HG02970 (cell line): ENCODE data around the gene NCOA3.
A peak's percentile ranks its signal among the peaks of the same experiment; 100 is the strongest.
"Not testable (repeated sequence)": the region's sequence is repeated elsewhere in the genome, so short reads cannot be mapped to it uniquely, and the experiment has no call there.

Source experiments
- ATAC-seq: cut with Tn5 transposase; IDR thresholded peaks from one replicate; pipeline ENCODE4 v1.9.1; 2021; ENCODE audit warnings: mild to moderate bottlenecking, moderate library complexity, moderate number of reproducible peaks; ENCODE audit not compliant: unreplicated experiment, low FRiP score

NCOA3 gene

DNA sequence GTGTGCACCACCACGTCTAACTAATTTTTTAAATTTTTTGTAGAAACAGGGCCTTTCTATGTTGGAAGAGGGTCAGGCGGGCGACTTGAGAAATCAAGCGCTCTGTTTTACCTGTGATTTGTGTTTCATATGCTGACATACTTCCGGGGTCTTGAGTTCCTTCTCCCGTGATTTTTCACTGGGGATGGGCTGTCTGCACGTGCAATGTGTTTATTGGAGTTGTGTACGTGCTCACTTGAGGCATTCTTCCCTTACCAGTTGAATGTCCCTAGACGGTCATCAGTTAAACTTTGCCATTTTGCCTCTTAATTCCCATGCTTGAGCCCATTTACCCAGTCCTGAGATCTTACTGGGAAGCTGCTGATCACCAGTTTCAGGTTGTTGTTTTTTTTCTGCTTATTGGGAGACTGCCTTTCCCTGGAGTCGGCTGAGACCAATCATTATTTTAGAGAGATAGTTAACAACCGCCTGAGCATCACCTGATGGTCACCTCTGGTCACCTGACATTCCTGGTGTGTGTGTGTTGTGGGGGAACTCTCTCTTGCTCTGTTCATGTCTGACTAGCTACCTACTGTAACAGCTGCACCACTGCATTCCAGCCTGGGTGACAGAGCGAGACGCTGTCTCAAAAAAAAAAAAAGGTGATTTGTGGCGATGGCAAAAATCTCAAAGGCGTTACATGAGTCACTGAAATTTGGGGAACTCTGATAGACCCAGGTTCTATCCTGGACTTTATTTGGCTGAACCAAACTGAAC lies 34.8 kb upstream of the NCOA3 start:
- no peak for ATAC-seq

DNA sequence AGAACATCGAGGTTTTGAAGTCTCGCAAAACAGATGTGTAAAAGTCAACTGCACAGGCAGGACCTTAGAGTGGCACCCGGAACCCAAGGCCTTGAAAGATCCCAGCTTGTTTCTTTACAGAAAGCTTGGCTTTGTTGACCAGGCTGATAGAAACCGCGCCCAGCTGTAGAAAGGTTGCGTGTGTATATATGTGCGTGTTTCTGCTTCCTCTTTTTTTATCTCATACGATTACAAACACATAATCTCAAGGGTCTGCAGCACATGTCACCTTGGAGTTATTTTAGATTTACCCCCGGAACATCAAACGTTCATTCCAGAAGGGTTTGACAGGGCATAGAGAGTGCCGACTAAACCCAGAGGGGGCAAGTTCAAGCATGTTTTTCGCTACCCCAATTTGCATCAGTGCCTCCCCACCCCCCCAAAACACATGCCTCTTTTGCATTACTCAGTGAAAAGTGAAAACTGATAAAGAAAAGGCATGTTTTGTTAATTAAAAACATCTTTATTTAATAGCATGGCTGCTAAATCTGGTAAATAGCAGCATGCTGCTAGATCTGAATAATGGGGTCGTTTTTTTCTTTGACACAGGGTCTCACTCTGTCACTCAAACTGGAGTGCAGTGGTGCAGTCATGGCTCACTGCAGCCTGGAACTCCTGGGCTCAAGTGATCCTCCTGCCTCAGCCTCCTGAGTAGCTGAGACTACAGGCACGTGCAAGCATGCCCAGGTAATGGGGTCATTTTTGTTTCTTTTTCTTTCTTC lies 33.2 kb upstream of the NCOA3 start:
- peak; percentile 57 for ATAC-seq

DNA sequence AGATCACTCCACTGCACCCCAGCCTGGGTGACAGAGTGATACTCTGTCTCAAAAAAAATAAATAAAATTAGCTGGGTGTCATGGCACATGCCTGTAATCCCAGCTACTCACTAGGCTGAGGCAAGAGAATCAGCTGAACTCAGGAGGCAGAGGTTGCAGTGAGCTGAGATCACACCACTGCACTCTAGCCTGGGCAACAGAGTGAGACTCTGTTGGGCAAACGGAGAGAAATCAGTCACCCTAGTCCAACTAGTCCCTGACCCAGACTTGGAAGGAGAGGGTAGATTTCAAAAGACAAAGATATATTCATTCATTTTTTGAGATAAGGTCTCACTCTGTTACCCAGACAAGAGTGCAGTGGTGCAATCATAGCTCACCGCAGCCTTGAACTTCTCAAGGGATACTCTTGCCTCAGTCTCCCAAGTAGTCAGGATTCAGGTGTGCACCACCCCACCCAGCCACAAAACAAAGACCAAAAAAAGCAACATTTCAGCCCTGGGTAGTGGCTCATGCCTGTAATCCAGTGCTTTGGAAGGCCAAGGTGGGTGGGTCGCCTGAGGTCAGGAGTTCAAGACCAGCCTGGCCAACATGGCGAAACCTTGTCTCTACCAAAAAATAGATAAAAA lies 26.2 kb upstream of the NCOA3 start:
- ATAC-seq: no peak

DNA sequence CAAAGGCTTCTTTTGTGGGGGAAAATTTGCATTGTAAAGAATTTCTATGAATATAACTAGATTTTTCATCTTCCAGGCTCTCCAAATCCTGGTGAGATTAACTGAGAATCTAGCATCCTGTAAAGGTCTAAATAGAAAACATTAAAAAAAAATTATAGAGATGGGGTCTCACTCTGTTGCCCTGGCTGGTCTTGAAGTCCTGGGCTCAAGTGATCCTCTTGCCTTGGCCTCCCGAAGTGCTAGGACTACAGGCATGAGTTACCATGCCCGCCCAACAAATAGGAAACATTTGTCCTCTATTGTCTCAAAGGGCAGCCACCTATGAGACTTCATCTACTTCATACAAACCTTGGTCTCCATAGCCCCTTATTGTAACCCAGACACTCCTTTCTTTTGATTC lies 25.2 kb upstream of the NCOA3 start:
- ATAC-seq: no peak

DNA sequence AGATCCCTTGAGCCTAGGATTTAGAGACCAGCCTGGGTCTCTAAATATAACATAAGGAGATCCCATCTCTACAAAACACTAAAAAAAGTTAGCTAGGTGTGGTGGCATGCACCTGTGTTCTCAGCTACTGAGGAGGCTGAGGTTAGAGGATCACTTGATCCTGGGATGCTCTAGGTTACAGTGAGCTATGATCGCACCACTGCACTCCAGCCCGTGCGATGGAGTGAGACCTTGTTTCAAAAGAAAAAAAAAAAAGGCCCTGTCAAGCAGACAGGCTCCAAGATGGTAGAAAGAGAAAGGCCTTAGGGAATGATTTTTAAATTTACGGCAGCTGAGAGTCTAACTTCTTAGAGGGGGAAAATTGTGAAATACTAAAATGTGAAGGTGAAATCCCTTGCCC lies 22.6 kb upstream of the NCOA3 start:
- no peak for ATAC-seq

DNA sequence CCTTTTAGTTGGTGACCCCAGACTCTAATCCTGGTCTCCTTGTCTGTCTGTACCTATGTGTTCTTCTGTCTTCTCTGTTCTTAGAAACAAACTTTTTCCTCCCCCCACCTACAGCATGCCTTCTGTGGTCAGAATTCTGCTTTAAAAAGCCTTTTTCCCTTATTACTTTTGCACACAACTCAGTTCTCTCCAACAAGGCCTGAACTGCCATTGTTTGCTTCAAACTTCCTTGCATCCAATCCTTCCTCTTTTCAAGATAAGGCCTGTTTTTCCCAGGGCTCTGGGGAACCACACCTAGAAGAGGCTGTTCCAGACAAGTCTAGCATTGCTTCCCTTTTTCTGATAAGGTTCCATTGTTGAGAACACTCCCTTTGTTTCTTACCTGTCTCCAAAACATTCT lies 22.2 kb upstream of the NCOA3 start:
- no peak for ATAC-seq

DNA sequence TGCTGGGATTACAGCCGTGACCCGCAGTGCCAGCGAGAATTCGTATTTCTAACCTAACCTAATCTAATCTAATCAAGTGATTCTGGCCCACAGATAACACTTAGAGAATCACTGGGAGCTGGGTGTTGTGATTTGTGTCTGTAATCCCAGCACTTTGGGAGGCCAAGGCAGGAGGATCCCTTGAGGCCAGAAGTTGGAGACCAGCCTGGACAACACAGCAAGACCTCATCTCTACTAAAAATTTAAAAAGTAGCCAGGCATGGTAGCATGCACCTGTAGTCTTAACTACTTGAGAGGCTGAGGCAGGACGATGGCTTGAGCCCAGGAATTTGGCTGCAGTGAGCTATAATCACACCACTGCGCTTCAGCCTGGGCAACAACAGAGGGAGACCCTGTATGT lies 21.4 kb upstream of the NCOA3 start:
- ATAC-seq: no peak

DNA sequence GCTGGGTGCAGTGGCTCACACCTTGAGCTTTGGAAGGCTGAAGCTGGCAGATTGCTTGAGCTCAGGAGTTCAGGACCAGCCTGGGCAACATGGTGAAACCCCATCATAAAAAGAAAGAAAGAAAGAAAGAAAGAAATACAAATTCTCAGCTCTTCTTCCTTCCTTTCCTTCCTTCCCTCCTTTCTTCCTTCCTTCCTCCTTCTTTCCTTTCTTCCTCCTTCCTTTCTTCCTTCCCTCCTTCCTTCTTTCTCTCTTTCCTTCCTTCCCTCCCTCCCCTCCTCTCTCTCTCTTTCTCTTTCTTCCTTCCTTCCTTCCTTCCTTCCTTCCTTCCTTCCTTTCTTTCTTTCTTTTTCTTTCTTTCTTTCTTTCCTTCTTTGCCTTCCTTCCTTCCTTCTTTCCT lies 21.0 kb upstream of the NCOA3 start:
- ATAC-seq: no peak

DNA sequence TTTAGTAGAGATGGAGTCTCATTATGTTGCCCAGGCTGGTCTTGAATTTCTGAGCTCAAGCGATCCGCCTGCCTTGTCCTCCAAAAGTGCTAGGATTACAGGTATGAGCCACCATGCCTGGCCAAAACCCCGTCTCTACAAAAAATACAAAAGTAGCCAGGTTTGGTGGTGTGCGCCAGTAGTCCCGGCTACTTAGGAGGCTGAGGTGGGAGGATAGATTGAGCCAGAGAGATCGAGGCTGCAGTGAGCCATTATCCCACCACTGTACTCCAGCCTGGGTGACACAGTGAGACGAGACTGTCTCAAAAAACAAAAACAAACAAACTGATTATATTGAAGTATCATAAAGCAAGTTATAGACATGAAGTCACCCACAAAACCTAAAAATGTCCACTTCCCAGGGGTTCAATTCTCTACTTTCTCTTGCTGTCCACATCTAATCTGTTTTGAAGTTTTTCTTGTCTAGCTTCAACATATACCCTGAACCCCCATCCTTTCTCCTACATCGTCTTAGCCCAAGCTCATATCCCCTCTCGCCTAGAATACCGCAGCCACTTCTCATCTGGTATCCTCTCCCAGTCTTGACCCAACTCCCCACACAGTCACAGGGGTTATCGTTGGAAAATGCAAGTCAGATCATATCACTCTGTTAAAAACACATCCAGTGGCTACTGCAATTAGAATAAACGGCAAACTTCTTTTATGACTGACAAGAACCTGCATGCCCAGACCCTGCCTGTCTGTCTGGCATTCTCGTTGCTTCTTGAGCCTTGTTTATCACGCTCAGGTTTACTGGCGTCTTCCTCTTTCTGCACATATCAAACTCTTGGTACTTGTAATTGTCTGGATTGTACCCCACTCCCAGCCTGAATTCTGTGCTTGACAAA lies 20.1 kb upstream of the NCOA3 start:
- no peak for ATAC-seq

DNA sequence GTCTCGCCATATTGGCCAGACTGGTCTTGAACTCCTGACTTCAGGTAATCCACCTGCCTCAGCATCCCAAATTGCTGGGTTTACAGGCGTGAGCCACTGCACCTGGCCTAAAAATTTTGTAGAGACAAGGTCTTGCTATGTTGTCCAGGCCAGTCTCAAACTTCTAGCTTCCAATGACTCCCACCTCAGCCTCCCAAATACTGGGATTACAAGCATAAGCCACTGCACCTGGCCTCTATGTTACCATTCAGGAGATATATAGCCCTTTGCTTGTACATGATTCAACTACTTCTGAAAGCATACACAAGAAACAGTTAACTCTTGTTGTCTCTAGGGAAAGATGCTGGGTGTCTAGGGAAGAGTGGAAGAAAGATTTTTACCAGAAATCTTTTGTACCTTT lies 19.0 kb upstream of the NCOA3 start:
- no peak for ATAC-seq

DNA sequence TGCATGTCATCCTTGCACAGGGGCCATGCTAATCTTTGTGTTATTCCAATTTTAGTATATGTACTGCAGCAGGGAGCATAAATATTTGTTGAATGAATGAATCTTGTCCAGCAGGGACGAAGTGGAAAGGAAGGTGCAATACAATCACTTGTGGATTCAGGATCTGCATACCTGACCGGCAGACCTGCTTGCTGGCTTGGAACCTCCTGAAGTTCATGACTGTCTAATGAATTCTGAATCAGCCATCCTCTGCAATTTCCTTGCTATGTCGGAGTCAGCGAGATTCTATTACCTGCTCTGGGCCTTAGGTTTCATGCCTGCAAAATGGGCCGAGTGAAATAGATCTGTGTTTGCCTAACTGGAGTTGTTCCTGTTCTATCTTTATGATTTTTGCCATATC lies 17.4 kb upstream of the NCOA3 start:
- ATAC-seq: no peak

DNA sequence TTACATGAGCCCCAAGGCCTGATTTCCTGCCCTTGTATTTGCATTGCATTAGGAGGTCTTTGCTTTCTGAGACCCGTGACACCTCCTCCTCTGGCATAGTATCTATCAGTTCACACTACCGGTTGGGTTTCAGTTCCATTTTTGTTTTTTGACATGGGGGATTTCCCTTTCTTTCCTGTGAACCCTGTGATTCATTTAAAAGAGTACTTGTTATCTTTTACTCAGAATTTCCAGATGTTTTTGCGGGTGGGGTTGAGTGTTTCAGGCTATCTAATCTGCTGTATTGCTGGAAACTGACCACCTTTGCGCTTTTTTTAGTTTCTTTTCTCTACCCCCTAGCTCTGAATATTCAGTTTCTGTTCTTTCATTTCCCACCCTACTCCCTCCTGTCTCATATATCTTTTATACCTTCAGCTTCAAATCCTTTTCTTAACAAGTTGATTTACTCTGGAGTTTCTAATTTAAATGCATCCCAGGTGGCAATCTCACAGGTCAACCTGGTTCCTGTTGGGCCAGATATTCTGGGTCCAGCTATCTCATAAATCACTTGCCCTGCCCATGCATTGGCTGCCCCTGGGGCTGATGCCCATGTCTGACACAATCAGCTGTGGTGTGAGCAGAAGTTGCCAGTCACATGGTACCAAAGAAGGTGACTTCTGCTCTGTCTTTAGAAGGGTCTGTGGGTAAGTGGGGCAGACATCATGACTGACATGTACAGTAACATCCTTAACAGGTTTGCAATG lies 14.3 kb upstream of the NCOA3 start:
- ATAC-seq: peak; percentile 56

DNA sequence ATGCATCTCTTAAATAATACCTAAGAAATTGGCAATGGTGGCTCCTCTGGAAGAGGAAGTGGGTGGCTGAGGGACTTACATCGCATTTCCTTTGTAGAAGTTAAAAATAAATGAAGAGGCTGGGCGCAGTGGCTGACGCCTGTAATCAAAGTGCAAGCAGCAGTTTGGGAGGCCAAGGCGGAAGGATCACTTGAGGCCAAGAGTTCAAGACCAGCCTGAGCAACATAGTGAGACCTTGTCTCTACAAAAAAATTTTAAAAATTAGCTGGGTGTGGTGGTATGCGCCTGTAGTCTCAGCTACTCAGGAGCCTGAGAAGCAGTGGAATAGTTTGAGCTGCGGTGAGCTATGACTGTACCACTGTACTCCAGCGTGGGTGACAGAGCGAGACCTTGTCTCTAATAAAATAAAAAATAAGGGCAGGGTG lies 12.2 kb upstream of the NCOA3 start:
- ATAC-seq: no peak

DNA sequence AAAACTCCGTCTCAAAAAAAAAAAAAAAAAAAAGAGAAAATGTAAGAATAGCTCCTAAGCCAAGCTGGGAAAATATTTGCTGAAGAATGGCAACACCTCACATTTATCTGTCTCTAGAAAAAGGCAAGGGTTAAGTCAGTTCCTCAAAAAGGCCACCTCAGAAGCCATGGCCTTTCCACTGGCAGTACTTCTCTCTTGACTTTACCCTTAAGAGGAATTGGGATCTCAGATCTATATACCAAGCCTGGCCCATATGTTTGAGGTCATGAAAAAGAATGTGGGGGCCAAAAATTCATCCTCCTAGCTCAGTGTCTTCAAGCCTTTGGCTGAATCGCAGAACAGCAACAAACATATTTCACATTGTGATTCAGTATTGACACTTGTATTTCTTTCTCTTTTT lies 10.9 kb upstream of the NCOA3 start:
- ATAC-seq: no peak

DNA sequence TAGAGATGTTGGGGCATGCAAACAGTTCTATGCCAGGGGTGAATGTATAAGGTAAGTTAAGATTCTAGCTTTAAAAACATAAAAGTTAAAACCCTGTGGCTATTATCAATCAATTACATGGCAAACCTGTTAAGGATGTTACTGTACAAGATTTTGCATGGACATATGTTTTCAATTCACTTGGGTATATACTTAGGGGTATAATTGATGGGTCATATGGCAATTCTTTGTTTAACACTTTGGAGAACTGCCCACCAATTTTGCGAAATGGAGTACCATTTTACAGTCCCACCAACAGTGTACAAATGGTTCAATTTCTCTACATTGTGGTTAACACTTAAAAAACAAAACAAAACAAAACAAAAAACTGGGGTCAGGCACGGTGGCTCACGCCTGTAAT lies 9.4 kb upstream of the NCOA3 start:
- no peak for ATAC-seq

DNA sequence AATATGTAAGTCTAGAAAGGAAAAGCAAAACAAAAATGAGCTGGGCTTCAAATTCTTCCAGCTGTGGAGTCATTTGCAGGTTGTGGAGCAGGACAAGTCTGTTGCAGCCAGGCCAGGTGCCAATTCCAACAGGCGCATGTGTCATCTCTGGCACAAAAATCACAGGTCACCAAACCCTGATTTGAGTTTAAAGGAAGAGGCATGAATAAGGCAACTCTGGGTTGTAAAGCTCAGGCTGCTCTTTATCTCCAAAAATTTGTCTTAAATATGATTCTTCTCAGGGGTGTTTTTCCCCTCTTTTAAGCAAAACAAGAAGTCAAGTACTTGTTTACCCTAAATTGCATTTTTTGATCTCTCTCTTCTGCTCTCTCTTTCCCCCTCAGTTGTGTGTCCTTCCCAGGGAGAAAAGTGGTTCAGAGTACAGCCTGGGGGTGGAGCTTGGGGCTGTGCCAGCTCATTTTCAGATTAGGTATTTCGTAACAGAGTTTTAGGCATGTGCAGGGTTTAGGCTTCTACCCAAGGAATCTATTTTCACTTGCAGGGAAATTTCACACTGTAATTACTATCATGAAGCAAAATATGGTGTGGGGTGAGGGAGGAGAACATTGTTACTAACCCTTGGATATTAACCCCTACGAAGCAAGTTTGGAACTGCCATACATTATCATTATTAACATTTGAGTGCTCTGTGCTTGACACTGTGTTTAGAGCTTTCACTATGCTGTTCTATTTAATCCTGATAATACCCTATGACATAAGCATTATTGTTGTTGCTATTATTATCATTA lies 8.3 kb upstream of the NCOA3 start:
- no peak for ATAC-seq

DNA sequence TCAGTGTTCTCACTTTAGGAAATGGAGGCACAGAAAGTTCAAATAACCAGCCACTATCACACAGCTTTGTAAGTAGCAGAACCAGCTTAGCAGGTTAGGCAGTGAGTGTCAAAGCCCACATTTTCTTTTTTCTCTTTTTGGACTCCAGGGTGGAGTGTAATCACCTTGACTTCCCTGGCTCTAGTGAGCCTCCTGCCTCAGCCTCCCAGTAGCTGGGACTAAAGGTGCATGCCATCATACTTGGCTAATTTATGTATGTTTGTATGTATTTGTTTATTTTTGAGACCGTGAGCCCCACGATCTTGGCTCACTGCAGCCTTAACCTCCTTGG lies 7.8 kb upstream of the NCOA3 start:
- ATAC-seq: no peak

DNA sequence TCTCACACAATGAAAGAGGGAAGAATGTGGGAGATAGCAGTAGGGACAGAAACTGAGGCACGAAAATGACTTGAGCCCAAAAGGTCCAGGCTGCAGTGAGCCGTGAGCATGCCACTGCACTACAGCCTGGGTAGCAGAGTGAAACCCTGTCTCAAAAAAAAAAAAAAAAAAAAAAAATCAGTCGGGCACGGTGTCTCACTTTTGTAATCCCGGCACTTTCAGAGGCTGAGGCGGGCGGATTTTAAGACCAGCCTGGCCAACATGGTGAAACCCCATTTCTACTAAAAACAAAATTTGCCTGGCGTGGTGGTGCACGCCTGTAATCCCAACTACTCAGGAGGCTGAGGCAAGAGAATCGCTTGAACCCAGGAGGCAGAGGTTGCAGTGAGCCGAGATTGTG lies 7.1 kb upstream of the NCOA3 start:
- ATAC-seq: not testable (repeated sequence)

DNA sequence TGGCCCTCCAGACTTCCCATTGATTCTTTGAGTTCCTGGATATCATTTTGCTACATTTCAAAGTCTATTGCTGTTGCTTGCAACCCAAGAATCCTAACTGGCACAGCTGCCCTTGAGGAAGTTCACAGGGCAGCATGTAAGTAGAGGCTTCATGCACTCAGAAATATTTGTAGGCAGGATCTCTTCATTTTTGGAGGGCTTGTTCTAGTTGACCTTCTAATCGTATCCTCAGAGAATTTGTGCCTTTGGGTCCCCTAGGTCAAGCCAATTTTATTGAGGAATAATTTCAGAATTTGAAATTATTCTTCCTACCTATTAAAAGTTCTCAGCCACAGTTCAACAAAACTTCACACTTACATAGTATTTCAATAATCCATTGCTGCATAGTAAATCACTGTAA lies 5.6 kb upstream of the NCOA3 start:
- ATAC-seq: no peak
